Glutamatergic neuron (in vitro differentiated cells): ENCODE measurements around the gene RCAN2. TPM values are rescaled to one million over a fixed set of nuclear protein-coding genes. Genes with fewer than 3 reads are reported as not detected.
"Not testable (repeated sequence)": the region's sequence is repeated elsewhere in the genome, so short reads cannot be mapped to it uniquely, and the experiment has no call there.

Experiments used
- DNase-seq: peaks from one replicate; pipeline ENCODE4 v3.0.0; 2022
- H3K27ac Mint-ChIP-seq: one replicate; pipeline ENCODE4 v1.8.0; 2020; ENCODE audit warnings: mild to moderate bottlenecking, mixed read lengths, inconsistent platforms; ENCODE audit not compliant: unreplicated experiment
- H3K27me3 Mint-ChIP-seq: one replicate; pipeline ENCODE4 v1.8.0; 2020; ENCODE audit warnings: mild to moderate bottlenecking, moderate library complexity, mixed read lengths, inconsistent platforms; ENCODE audit not compliant: unreplicated experiment
- H3K36me3 Mint-ChIP-seq: one replicate; pipeline ENCODE4 v1.8.0; 2020; ENCODE audit warnings: mild to moderate bottlenecking, mixed read lengths, inconsistent platforms; ENCODE audit not compliant: unreplicated experiment
- H3K4me1 Mint-ChIP-seq: one replicate; pipeline ENCODE4 v1.8.0; 2020; ENCODE audit warnings: mild to moderate bottlenecking, low read depth, mixed read lengths, inconsistent platforms; ENCODE audit not compliant: unreplicated experiment
- H3K4me3 Mint-ChIP-seq: one replicate; pipeline ENCODE4 v1.8.0; 2020; ENCODE audit warnings: mild to moderate bottlenecking, mixed read lengths, inconsistent platforms; ENCODE audit not compliant: unreplicated experiment
- H3K9me3 Mint-ChIP-seq: one replicate; pipeline ENCODE4 v1.8.0; 2020; ENCODE audit warnings: mild to moderate bottlenecking, moderate library complexity, mixed read lengths, inconsistent platforms; ENCODE audit not compliant: unreplicated experiment
- CTCF ChIP-seq: fragments of 200-600 bp; sonication (generic); IDR thresholded peaks from one replicate; pipeline ENCODE4 v1.5.0; 2021; ENCODE audit not compliant: partially characterized antibody, unreplicated experiment
- total RNA-seq: library from RNA; stranded (reverse); fragmentation: NEBNext Ultra II Directional; extraction: Animal tissue kit (Norgen Biotek cat#: 25700); gene quantifications from one replicate; pipeline ENCODE4 v1.2.1, GENCODE V29; 2021; ENCODE audit not compliant: unreplicated experiment

The RCAN2 gene
- total RNA-seq, 1 donor from 2014 or later: 21.6 TPM

- Mint-ChIP-seq H3K27ac (no peak overlapping the region), H3K9me3 (peaks cover 4% of the 10 kb centered on the region), H3K4me1 (no peaks in the 10 kb centered on the region), H3K27me3 (no peaks in the 10 kb centered on the region), H3K4me3 (no peak overlapping the region), H3K36me3 (peaks cover 6% of the 10 kb centered on the region)
- TF ChIP-seq CTCF: no peak
- no peak for DNase-seq
Observed at GRCh38 chr6:46333481-46333880, 157.8 kb downstream of the RCAN2 start.

GRCh38 chr6:46332448-46332847 is 158.8 kb downstream of the RCAN2 start:
- H3K36me3 Mint-ChIP-seq, H3K27me3 Mint-ChIP-seq, H3K4me1 Mint-ChIP-seq, DNase-seq, H3K4me3 Mint-ChIP-seq, H3K9me3 Mint-ChIP-seq, H3K27ac Mint-ChIP-seq: not testable (repeated sequence)

GRCh38 chr6:46331461-46331860 is 159.8 kb downstream of the RCAN2 start:
- Mint-ChIP-seq H3K27me3 (no peaks in the 10 kb centered on the region), H3K4me1 (peaks cover 5% of the 10 kb centered on the region), H3K36me3 (peaks cover 6% of the 10 kb centered on the region), H3K4me3 (no peak overlapping the region), H3K9me3 (peaks cover 4% of the 10 kb centered on the region), H3K27ac (no peak overlapping the region)
- no peak for TF ChIP-seq CTCF
- DNase-seq: no peak

GRCh38 chr6:46329568-46329967 is 161.7 kb downstream of the RCAN2 start:
- Mint-ChIP-seq H3K4me3 (no peak overlapping the region), H3K27me3 (no peaks in the 10 kb centered on the region), H3K9me3 (peaks cover 4% of the 10 kb centered on the region), H3K27ac (no peak overlapping the region), H3K4me1 (peaks cover 18% of the 10 kb centered on the region), H3K36me3 (peaks cover 6% of the 10 kb centered on the region)
- no peak for DNase-seq
- TF ChIP-seq CTCF: no peak

- peaks cover 4% of the 10 kb centered on the region for H3K9me3 Mint-ChIP-seq
- no peak overlapping the region for H3K27ac Mint-ChIP-seq
- H3K4me1 Mint-ChIP-seq: peaks cover 18% of the 10 kb centered on the region
- no peak for DNase-seq
- no peak for TF ChIP-seq CTCF
- no peak overlapping the region for H3K4me3 Mint-ChIP-seq
- no peaks in the 10 kb centered on the region for H3K27me3 Mint-ChIP-seq
- H3K36me3 Mint-ChIP-seq: no peaks in the 10 kb centered on the region
Observed at GRCh38 chr6:46327779-46328178, 163.5 kb downstream of the RCAN2 start.
